Ureter (tissue), 1 donor: ENCODE measurements around the gene RAB4B. TPM values are rescaled to one million over a fixed set of nuclear protein-coding genes. Genes with fewer than 3 reads are reported as not detected.
"Not testable (repeated sequence)": the region's sequence is repeated elsewhere in the genome, so short reads cannot be mapped to it uniquely, and the experiment has no call there.

Source experiments
- DNase-seq: peaks from one replicate; pipeline ENCODE4 v3.0.0-alpha.2; 2020; ENCODE audit warnings: low spot score
- total RNA-seq: library from RNA; stranded (reverse); gene quantifications from one replicate; pipeline ENCODE4 v1.2.4, GENCODE V29; 2023
- donor health status: DM: yes; HTN: yes; CAD: no.

The RAB4B gene
- total RNA-seq, 1 donor from 2014 or later = 45.3 TPM

GRCh38 chr19:40822704-40823553 lies 44.9 kb downstream of the RAB4B start:
- peak; percentile 49 for DNase-seq

- peak; percentile 35 for DNase-seq
Measured at GRCh38 chr19:40824916-40825315, 46.9 kb downstream of the RAB4B start.

GRCh38 chr19:40825460-40826095 lies 47.5 kb downstream of the RAB4B start:
- DNase-seq = peak; percentile 23

GRCh38 chr19:40826312-40826698 lies 48.3 kb downstream of the RAB4B start:
- not testable (repeated sequence) for DNase-seq

GRCh38 chr19:40826699-40827385 lies 48.8 kb downstream of the RAB4B start:
- DNase-seq = peak; percentile 41

- peak; percentile 30 for DNase-seq
Measured at GRCh38 chr19:40827386-40828247, 49.6 kb downstream of the RAB4B start.

- no peak for DNase-seq
Measured at GRCh38 chr19:40829205-40829604, 51.2 kb downstream of the RAB4B start.

- peak; percentile 38 for DNase-seq
Measured at GRCh38 chr19:40830741-40831140, 52.7 kb downstream of the RAB4B start.

GRCh38 chr19:40831502-40832430 lies 53.7 kb downstream of the RAB4B start:
- DNase-seq = no peak

- DNase-seq = not testable (repeated sequence)
Measured at GRCh38 chr19:40832431-40832790, 54.4 kb downstream of the RAB4B start.

- DNase-seq = not testable (repeated sequence)
Measured at GRCh38 chr19:40833728-40834533, 55.9 kb downstream of the RAB4B start.

GRCh38 chr19:40836754-40837429 lies 58.8 kb downstream of the RAB4B start:
- no peak for DNase-seq

GRCh38 chr19:40838477-40838876 lies 60.4 kb downstream of the RAB4B start:
- DNase-seq = not testable (repeated sequence)

- not testable (repeated sequence) for DNase-seq
Measured at GRCh38 chr19:40842012-40842411, 64.0 kb downstream of the RAB4B start.

GRCh38 chr19:40842997-40843652 lies 65.1 kb downstream of the RAB4B start:
- not testable (repeated sequence) for DNase-seq

- DNase-seq = peak; percentile 64
Measured at GRCh38 chr19:40843653-40844052, 65.6 kb downstream of the RAB4B start.
